HEK293T (cell line): ENCODE data around the gene STYXL1.
"Not testable (repeated sequence)": the region's sequence is repeated elsewhere in the genome, so short reads cannot be mapped to it uniquely, and the experiment has no call there.

Experiments used
- ARNT ChIP-seq: fragments of 450-650 bp; IDR thresholded peaks from 2 replicates; pipeline ENCODE4 v1.6.1; 2017; ENCODE audit warnings: mild to moderate bottlenecking
- FOXA1 ChIP-seq: fragments of 450-650 bp; IDR thresholded peaks from 2 replicates; pipeline ENCODE4 v1.6.1; 2016; ENCODE audit warnings: mild to moderate bottlenecking
- FOXM1 ChIP-seq: fragments of 450-650 bp; IDR thresholded peaks from 2 replicates; pipeline ENCODE4 v1.6.1; 2017; ENCODE audit warnings: mild to moderate bottlenecking, borderline replicate concordance
- L3MBTL2 ChIP-seq: fragments of 450-650 bp; conservative IDR thresholded peaks from 2 replicates; pipeline ENCODE4 v1.6.1; 2016; ENCODE audit warnings: mild to moderate bottlenecking
- PKNOX1 ChIP-seq: fragments of 450-650 bp; IDR thresholded peaks from 2 replicates; pipeline ENCODE4 v1.6.1; 2016
- SP1 ChIP-seq: fragments of 450-650 bp; IDR thresholded peaks from 2 replicates; pipeline ENCODE4 v1.6.1; 2017

- not testable (repeated sequence) for TF ChIP-seq ARNT, PKNOX1, SP1, FOXA1, L3MBTL2, FOXM1
Observed at GRCh38 chr7:76093531-76093930, 45.7 kb upstream of the STYXL1 start.
